OCI-LY3 (cell line): Measurements from ENCODE around the gene SRRM4.

Experiments
- H2AFZ ChIP-seq: fragments of 200-600, 300-600 bp; shearing (Covaris generic); 2 replicates; pipeline ENCODE4 v1.6.0; 2014; ENCODE audit warnings: antibody characterized with exemption, low read depth, low read length
- H3K27ac ChIP-seq: fragments of 200-600, 300-600 bp; sonication (generic); 2 replicates; pipeline ENCODE4 v1.5.1; 2014; ENCODE audit warnings: mild to moderate bottlenecking, low read length, moderate library complexity, mixed read lengths
- H3K27me3 ChIP-seq: fragments of 200-600, 300-600 bp; sonication (generic); 2 replicates; pipeline ENCODE4 v1.6.1; 2014; ENCODE audit warnings: low read depth, low read length, mixed read lengths
- H3K36me3 ChIP-seq: fragments of 200-600, 300-600 bp; sonication (generic); replicated peaks from 2 replicates; pipeline ENCODE3; 2014; ENCODE audit warnings: low read depth, low read length, mixed read lengths
- H3K4me1 ChIP-seq: fragments of 300-600, 200-600 bp; sonication (generic); 2 replicates; pipeline ENCODE4 v1.6.1; 2014; ENCODE audit warnings: low read length, mixed read lengths
- H3K4me2 ChIP-seq: fragments of 200-600, 300-600 bp; sonication (generic); 2 replicates; pipeline ENCODE4 v1.6.1; 2014; ENCODE audit warnings: low read length, mixed read lengths
- H3K4me3 ChIP-seq: fragments of 300-600, 200-600 bp; sonication (generic); 2 replicates; pipeline ENCODE4 v1.5.1; 2014; ENCODE audit warnings: antibody characterized with exemption, mild to moderate bottlenecking, low read length, moderate library complexity
- H3K79me2 ChIP-seq: fragments of 300-600, 200-600 bp; shearing (Covaris generic); 2 replicates; pipeline ENCODE4 v1.6.1; 2014; ENCODE audit warnings: mild to moderate bottlenecking, low read length, mixed read lengths
- H3K9ac ChIP-seq: fragments of 300-600, 200-600 bp; shearing (Covaris generic); 2 replicates; pipeline ENCODE4 v1.6.0; 2014; ENCODE audit warnings: mild to moderate bottlenecking, low read length, moderate library complexity
- H3K9me3 ChIP-seq: fragments of 200-600, 300-600 bp; shearing (Covaris generic); 2 replicates; pipeline ENCODE4 v1.6.1; 2014; ENCODE audit warnings: low read length, mixed read lengths; ENCODE audit not compliant: insufficient read depth
- H4K20me1 ChIP-seq: fragments of 200-600, 300-600 bp; sonication (generic); 2 replicates; pipeline ENCODE4 v1.6.1; 2016; ENCODE audit warnings: low read length, mixed read lengths; ENCODE audit not compliant: insufficient read depth
- CTCF ChIP-seq: fragments of 200-600, 300-600 bp; sonication (generic); IDR thresholded peaks from 2 replicates; pipeline ENCODE4 v1.5.1; 2014; ENCODE audit warnings: antibody characterized with exemption, low read length, low read depth
- EZH2phosphoT487 ChIP-seq: fragments of 200-600 bp; shearing (Covaris generic); IDR thresholded peaks from 2 replicates; pipeline ENCODE4 v1.6.1; 2018; ENCODE audit warnings: antibody characterized with exemption, mixed run types, low read depth

SRRM4 gene

GRCh38 chr12:119176267-119177055, 195.1 kb downstream of the SRRM4 start:
- Histone ChIP-seq H3K4me3 (no peak overlapping the region), H3K9ac (no peak overlapping the region), H3K27ac (no peak overlapping the region), H3K9me3 (no peaks in the 10 kb centered on the region), H3K36me3 (no peaks in the 10 kb centered on the region), H2AFZ (no peak overlapping the region), H3K27me3 (no peaks in the 10 kb centered on the region), H3K79me2 (no peaks in the 10 kb centered on the region), H4K20me1 (no peaks in the 10 kb centered on the region), H3K4me2 (no peak overlapping the region), H3K4me1 (no peaks in the 10 kb centered on the region)
- TF ChIP-seq CTCF (no peak), EZH2phosphoT487 (no peak)

DNA sequence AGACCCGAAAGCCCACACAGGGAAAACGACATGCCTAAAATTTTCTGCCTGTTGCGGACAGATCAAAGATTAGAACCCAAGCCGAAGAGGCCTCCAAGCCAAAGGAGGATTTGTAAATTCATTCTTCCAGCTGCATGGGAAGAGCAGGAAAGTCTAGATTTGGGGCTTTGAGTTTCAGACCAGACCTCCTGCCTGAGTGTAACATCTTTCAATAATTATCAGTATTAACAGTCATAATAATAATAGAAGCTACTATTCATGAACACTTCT, 195.7 kb downstream of the SRRM4 start:
- no peaks in the 10 kb centered on the region for H3K27me3 ChIP-seq
- H4K20me1 ChIP-seq: no peaks in the 10 kb centered on the region
- no peak overlapping the region for H3K9ac ChIP-seq
- H3K4me3 ChIP-seq: no peak overlapping the region
- no peak for TF ChIP-seq EZH2phosphoT487
- TF ChIP-seq CTCF: no peak
- no peak overlapping the region for H3K27ac ChIP-seq
- H2AFZ ChIP-seq: no peak overlapping the region
- H3K36me3 ChIP-seq: no peaks in the 10 kb centered on the region
- no peaks in the 10 kb centered on the region for H3K79me2 ChIP-seq
- no peaks in the 10 kb centered on the region for H3K4me1 ChIP-seq
- H3K4me2 ChIP-seq: no peak overlapping the region
- H3K9me3 ChIP-seq: no peaks in the 10 kb centered on the region

DNA sequence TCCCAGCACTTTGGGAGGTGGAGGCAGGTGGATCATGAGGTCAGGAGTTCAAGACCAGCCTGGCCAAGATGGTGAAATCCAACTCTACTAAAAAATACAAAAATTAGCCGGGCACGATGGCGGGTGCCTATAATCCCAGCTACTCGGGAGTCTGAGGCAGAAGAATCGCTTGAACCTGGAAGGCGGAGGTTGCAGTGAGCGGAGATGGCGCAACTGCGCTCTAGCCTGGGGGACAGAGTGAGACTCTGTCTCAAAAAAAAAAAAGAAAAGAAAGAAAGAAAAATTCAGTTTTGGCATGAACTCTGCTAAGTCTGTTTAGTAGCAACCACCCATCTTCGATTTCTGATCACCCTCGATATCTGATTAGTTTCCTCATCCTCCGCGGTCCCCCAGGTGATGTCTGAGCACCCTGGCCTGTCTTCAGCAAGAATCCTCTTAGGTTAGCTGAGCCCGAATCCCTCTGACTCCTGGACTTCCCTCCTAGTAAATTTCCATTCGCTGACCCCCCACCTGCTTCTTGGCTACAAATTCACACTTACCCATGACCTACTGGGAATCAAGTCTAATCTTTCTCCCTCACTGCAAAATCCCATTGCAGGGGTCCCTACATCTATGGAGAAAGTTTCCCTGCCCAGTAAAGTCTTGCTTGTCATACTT, 196.5 kb downstream of the SRRM4 start:
- TF ChIP-seq CTCF (no peak), EZH2phosphoT487 (no peak)
- Histone ChIP-seq H2AFZ (no peak overlapping the region), H3K36me3 (no peaks in the 10 kb centered on the region), H3K9me3 (no peaks in the 10 kb centered on the region), H4K20me1 (no peaks in the 10 kb centered on the region), H3K27me3 (no peaks in the 10 kb centered on the region), H3K4me1 (no peaks in the 10 kb centered on the region), H3K4me3 (no peak overlapping the region), H3K79me2 (no peaks in the 10 kb centered on the region), H3K27ac (no peak overlapping the region), H3K4me2 (no peak overlapping the region), H3K9ac (no peak overlapping the region)

DNA sequence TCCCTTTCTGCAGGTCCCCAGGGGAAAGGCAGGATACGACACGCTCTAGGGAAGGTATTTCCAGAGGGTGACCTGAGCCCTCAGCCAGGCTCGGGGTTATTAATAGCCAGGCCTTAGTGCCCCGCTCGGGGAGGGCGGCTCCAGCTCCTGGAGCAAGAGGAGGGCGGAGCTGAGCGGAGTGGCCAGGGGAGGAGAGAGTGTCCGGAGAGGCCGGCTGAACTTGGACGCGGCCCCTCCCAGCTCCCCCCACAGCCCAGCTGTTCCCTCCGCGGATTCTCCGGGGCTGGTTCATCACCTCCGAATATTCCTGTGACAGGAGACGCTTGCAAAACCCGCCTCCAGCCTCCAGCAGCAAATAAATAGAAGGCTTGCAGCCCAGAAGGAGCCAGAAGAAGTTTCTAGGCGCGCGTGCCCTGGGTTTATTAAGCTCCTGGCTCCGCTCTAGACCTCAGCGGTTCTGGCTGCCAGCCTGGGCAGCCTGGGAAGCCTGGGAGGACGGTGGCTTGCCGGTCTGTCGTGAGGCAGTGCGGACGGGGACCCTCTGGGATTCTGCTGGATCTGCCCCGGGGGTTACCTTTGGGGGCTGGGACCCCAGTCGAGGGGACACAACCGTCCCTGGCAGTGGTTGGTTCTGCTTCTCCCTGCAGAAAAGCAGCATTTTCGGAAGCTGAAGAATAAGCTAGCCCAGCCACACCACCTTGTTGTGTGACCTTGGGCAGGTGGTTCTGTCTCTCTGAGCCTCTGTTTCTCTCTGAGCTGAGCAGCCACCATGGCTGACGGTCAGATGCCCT, 197.4 kb downstream of the SRRM4 start, which contains the start of gene HSPB8:
Gene HSPB8 (plus strand): TSS at position 388 of the 791 bp plus-strand sequence. CDS start 382 bp downstream, at position 770.
- no peak within 1 kb of the TSS for H3K27ac ChIP-seq
- no peak within 1 kb of the TSS for H2AFZ ChIP-seq

More for the DNA sequence above, 197.4 kb downstream of the SRRM4 start, which contains the start of gene HSPB8:
- Histone ChIP-seq H3K9me3 (no peaks in the 10 kb centered on the region), H4K20me1 (no peaks in the 10 kb centered on the region), H3K4me3 (no peak within 1 kb of the TSS), H3K36me3 (no peaks in the 10 kb centered on the region), H3K27me3 (no peaks in the 10 kb centered on the region), H3K9ac (no peak within 1 kb of the TSS), H3K4me1 (no peaks in the 10 kb centered on the region), H3K4me2 (no peak within 1 kb of the TSS), H3K79me2 (no peaks in the 10 kb centered on the region)
- no peak for TF ChIP-seq CTCF
